Measurements from ENCODE around the gene DYNLRB1.

DNA sequence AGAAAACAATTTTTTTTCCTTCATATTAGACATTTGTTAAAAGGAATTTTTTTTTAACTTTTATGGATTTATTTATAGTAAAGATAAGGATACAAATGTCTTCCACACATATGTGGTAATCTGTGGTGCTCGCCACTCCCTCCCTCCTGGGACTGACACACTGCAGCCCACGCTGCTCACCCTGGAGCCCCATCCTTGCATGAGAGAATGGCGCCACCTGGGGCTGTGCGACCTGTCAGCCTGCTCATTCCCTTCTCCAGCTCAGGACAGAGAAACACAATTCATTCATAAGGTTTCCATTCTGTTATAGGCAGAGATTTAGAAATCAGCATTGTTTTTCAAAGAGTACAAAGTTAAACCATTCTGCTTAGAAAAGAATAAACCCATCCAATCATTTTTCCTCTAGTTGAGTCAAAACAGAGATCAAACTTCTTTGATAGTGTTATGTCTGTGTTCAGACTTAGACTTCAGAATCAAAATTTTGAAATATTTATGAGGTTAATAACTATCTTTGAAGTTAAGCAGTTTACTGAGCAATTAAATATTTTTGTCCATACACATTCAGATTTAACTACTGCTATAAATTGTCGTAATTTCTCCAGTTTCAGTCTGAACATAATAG is 42.8 kb upstream of the DYNLRB1 start:
- no peak for TF ChIP-seq EP300 (IDR thresholded peaks at IDR 0.05)
- TF ChIP-seq, protein P1, sequence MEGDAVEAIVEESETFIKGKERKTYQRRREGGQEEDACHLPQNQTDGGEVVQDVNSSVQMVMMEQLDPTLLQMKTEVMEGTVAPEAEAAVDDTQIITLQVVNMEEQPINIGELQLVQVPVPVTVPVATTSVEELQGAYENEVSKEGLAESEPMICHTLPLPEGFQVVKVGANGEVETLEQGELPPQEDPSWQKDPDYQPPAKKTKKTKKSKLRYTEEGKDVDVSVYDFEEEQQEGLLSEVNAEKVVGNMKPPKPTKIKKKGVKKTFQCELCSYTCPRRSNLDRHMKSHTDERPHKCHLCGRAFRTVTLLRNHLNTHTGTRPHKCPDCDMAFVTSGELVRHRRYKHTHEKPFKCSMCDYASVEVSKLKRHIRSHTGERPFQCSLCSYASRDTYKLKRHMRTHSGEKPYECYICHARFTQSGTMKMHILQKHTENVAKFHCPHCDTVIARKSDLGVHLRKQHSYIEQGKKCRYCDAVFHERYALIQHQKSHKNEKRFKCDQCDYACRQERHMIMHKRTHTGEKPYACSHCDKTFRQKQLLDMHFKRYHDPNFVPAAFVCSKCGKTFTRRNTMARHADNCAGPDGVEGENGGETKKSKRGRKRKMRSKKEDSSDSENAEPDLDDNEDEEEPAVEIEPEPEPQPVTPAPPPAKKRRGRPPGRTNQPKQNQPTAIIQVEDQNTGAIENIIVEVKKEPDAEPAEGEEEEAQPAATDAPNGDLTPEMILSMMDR (IDR thresholded peaks at IDR 0.05) = no peak

All from ovary (tissue), 3 donors.